Endothelial cell of umbilical vein (primary cell): ENCODE results near the gene JAZF1. TPM values are rescaled to one million over a fixed set of nuclear protein-coding genes. Genes with fewer than 3 reads are reported as not detected.
"Not testable (repeated sequence)": the region's sequence is repeated elsewhere in the genome, so short reads cannot be mapped to it uniquely, and the experiment has no call there.

ENCODE experiments used
- BruUV-seq: library from RNA; stranded (reverse); fragments of 400-500 nt; replicated peaks from 2 replicates; lab custom pipeline; 2021; lab: Mats Ljungman, UMichigan
- CTCF ChIA-PET: fragments of 300-600, 350-600 bp; sonication (Branson Sonifier 250); formaldehyde crosslinking; loops from one replicate; lab custom pipeline; 2021; ENCODE audit warnings: antibody characterized with exemption, inconsistent platforms; lab: Charles Lee
- POLR2A ChIA-PET: fragments of 300-600, 350-600 bp; sonication (Branson Sonifier 250); formaldehyde crosslinking; loops from one replicate; lab custom pipeline; 2021; ENCODE audit warnings: antibody characterized with exemption, inconsistent platforms; lab: Charles Lee
- DNase-seq: peaks from one replicate; pipeline ENCODE4 v3.0.0-alpha.2; 2011; ENCODE audit warnings: low read depth, low spot score
- FAIRE-seq: peaks from 2 replicates; lab custom pipeline; 2011; peaks lifted over from hg19 to GRCh38; lab: Jason Lieb, UNC
- H2AFZ ChIP-seq: 2 replicates; pipeline ENCODE4 v1.6.0; 2012; ENCODE audit warnings: low read depth, low read length, control low read depth, inconsistent platforms
- H3K27ac ChIP-seq: 2 replicates; pipeline ENCODE4 v1.5.1; 2011; ENCODE audit warnings: low read depth, mild to moderate bottlenecking, control low read depth, low read length, moderate library complexity; ENCODE audit not compliant: insufficient read depth
- H3K27me3 ChIP-seq, 2 experiments: 2 replicates each; pipeline versions ENCODE4 v1.6.0 to v1.6.1; 2011; ENCODE audit warnings: low read length in 2 of 2, mixed read lengths in 1 of 2; ENCODE audit not compliant: control insufficient read depth in 2 of 2, insufficient read depth in 2 of 2
- H3K36me3 ChIP-seq, 2 experiments: 2 replicates in 1 of 2; 3 replicates in 1 of 2; pipeline ENCODE4 v1.5.1; 2011; ENCODE audit warnings: low read length in 2 of 2, mild to moderate bottlenecking in 1 of 2, moderate library complexity in 1 of 2; ENCODE audit not compliant: control insufficient read depth in 2 of 2, insufficient read depth in 2 of 2; ENCODE audit errors: extremely low read depth in 1 of 2
- H3K4me1 ChIP-seq: 3 replicates; pipeline ENCODE4 v1.5.1; 2011; ENCODE audit warnings: mild to moderate bottlenecking, low read length; ENCODE audit not compliant: control insufficient read depth, insufficient read depth; ENCODE audit errors: extremely low read depth
- H3K4me2 ChIP-seq: 2 replicates; pipeline ENCODE4 v1.6.1; 2011; ENCODE audit warnings: low read length, control low read depth, mixed read lengths; ENCODE audit not compliant: insufficient read depth
- H3K4me3 ChIP-seq, 3 experiments: fragments of 200-600 bp in 1 of 3; sonication (generic), shearing (Covaris generic) in 1 of 3; replicated peaks in 1 of 3; 2 replicates each; pipeline ENCODE4 v1.5.1; 2011 to 2016; ENCODE audit warnings: control low read depth in 3 of 3, low read length in 3 of 3, mild to moderate bottlenecking in 2 of 3, inconsistent platforms in 1 of 3, low read depth in 1 of 3, moderate library complexity in 1 of 3; ENCODE audit not compliant: insufficient read depth in 1 of 3
- H3K79me2 ChIP-seq: 2 replicates; pipeline ENCODE4 v1.6.0; 2012; ENCODE audit warnings: low read length, inconsistent platforms; ENCODE audit not compliant: control insufficient read depth, insufficient read depth
- H3K9ac ChIP-seq: replicated peaks from 2 replicates; pipeline ENCODE3; 2011; ENCODE audit warnings: low read length, control low read depth; ENCODE audit not compliant: insufficient read depth; ENCODE audit errors: extremely low read depth
- H3K9me1 ChIP-seq: replicated peaks from 3 replicates; pipeline ENCODE4 v1.6.0; 2011; ENCODE audit warnings: mild to moderate bottlenecking, low read length; ENCODE audit not compliant: control insufficient read depth, insufficient read depth; ENCODE audit errors: extremely low read depth
- H3K9me3 ChIP-seq: replicated peaks from 2 replicates; pipeline ENCODE4 v1.5.1; 2012; ENCODE audit warnings: low read length, inconsistent platforms; ENCODE audit not compliant: control insufficient read depth, insufficient read depth
- H4K20me1 ChIP-seq: replicated peaks from 2 replicates; pipeline ENCODE3; 2011; ENCODE audit warnings: mild to moderate bottlenecking, low read length; ENCODE audit not compliant: control insufficient read depth, insufficient read depth; ENCODE audit errors: extremely low read depth
- EZH2 ChIP-seq: IDR thresholded peaks from 2 replicates; pipeline ENCODE4 v1.6.1; 2012; ENCODE audit warnings: borderline replicate concordance, low read depth, mild to moderate bottlenecking, moderate library complexity, low read length, inconsistent platforms; ENCODE audit not compliant: severe bottlenecking
- FOS ChIP-seq: IDR thresholded peaks from 2 replicates; pipeline ENCODE4 v1.6.1; 2011; ENCODE audit warnings: mild to moderate bottlenecking, low read length, moderate library complexity, borderline replicate concordance; ENCODE audit not compliant: insufficient read depth
- GATA2 ChIP-seq: IDR thresholded peaks from 2 replicates; pipeline ENCODE4 v1.7.0; 2011; ENCODE audit warnings: low read depth, mild to moderate bottlenecking, moderate library complexity, mixed read lengths, low read length; ENCODE audit not compliant: insufficient read length, insufficient read depth
- JUN ChIP-seq: IDR thresholded peaks from 2 replicates; pipeline ENCODE4 v1.6.1; 2011; ENCODE audit warnings: borderline replicate concordance, low read depth; ENCODE audit not compliant: insufficient read length, insufficient read depth
- MYC ChIP-seq: IDR thresholded peaks from one replicate; pipeline ENCODE4 v1.6.1; 2011; ENCODE audit warnings: mild to moderate bottlenecking, low read depth, low read length
- POLR2A ChIP-seq: IDR thresholded peaks from 2 replicates; pipeline ENCODE4 v1.6.1; 2012; ENCODE audit warnings: low read depth, mild to moderate bottlenecking, control low read depth, low read length
- POLR2AphosphoS5 ChIP-seq: IDR thresholded peaks from 2 replicates; pipeline ENCODE4 v1.6.1; 2012; ENCODE audit warnings: low read depth, mild to moderate bottlenecking, control low read depth, low read length, moderate library complexity; ENCODE audit not compliant: insufficient read depth
- dilution Hi-C: fragments of 300-500 bp; cut with MboI; formaldehyde crosslinking; loops from one replicate; pipeline ENCODE4 v1.15.0; 2019; ENCODE audit warnings: low sequenced_read_pairs; ENCODE audit not compliant: extremely low pct_ligation_motif_present
- intact Hi-C: fragments of 100-400 bp; cut with micrococcal nuclease; formaldehyde crosslinking; loops from one replicate; pipeline ENCODE4 v1.10.0; 2022
- polyA plus RNA-seq, 4 experiments: library from polyadenylated mRNA; depleted of rRNA in 3 of 4; stranded (reverse) in 3 of 4; unstranded in 1 of 4; fragments of >200 nt; gene quantifications; 2 replicates each; pipeline versions ENCODE4 v1.2.1 to v1.2.3, GENCODE V29; 2011 to 2012; ENCODE audit warnings: missing spikeins in 1 of 4
- total RNA-seq: library from RNA; stranded (reverse); gene quantifications from 2 replicates; pipeline ENCODE4 v1.2.3, GENCODE V29; 2021
- TF ChIP-seq, protein P1 (sequence below): IDR thresholded peaks from 2 replicates; pipeline ENCODE4 v1.6.1; 2011; ENCODE audit not compliant: insufficient read depth, insufficient read length
- TF ChIP-seq, protein P2 (sequence below), 2 donors: IDR thresholded peaks; 1 replicate in 1 of 2; 2 replicates in 1 of 2; pipeline ENCODE4 v1.5.1; 2011; ENCODE audit warnings: low read length in 2 of 2, mild to moderate bottlenecking in 2 of 2, moderate library complexity in 2 of 2, control low read depth in 1 of 2, inconsistent platforms in 1 of 2, low read depth in 1 of 2; ENCODE audit not compliant: insufficient read depth in 1 of 2; ENCODE audit errors: extremely low read depth in 1 of 2

Gene JAZF1
- total and polyA plus RNA-seq, 2 donors (not counting 3 experiments of a cell fraction or from before 2014, with no cell fraction given): 2.5 to 16.9 TPM

DNA sequence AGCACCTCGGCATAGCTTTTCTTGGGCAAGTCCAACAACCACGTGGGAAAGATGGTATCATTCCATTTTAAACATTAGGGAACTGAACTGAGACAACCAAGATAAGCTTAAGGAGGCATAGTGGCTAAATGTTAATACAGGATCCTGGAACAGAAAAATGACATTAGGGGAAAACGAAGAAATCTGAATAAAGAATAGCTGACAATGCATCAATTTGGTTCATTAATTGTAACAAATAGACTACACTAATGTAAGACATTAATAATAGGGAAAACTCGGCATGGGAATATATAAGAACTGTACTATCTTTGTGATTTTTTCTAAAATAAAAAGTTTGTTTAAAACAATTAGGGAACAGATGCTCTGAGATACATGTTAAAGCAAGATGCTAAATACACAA, 165.4 kb downstream of the JAZF1 start:
- no peak for FAIRE-seq

DNA sequence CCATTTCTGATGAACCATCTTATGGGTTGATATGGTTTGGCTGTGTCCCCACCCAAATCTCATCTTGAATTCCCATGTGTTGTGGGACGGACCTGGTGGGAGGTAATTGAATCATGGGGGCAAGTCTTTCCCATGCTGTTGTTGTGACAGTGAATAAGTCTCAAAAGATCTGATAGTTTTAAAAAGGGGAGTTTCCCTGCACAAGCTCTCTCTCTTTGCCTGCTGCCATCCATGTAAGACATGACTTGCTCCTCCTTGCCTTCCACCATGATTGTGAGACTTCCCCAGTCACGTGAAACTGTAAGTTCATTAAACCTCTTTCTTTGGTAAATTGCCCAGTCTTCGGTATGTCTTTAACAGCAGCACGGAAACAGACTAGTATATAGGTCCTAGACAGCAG, 166.3 kb downstream of the JAZF1 start:
- POLR2A ChIA-PET, H3K4me1 ChIP-seq, DNase-seq, dilution Hi-C loops, H3K27me3 ChIP-seq, H4K20me1 ChIP-seq, FAIRE-seq, H3K9me1 ChIP-seq, H3K36me3 ChIP-seq, H3K4me3 ChIP-seq, H3K4me2 ChIP-seq, H3K9ac ChIP-seq, BruUV-seq, H3K79me2 ChIP-seq, H3K27ac ChIP-seq, H3K9me3 ChIP-seq, H2AFZ ChIP-seq, intact Hi-C loops: not testable (repeated sequence)
- CTCF ChIA-PET: interaction anchor here (1.4 kb wide), 1 partner anchor 82 kb away, joined by 4 read pairs; no protein-coding TSS in a partner anchor

More for the DNA sequence above, 165.4 kb downstream of the JAZF1 start:
- BruUV-seq: no TSS peak
- Histone ChIP-seq H3K9me3 (no peaks in the 10 kb centered on the region), H3K4me1 (no peaks in the 10 kb centered on the region), H3K27me3 (no peaks in the 10 kb centered on the region), H3K4me3 (no peak overlapping the region), H4K20me1 (no peaks in the 10 kb centered on the region), H2AFZ (no peak overlapping the region), H3K4me2 (no peak overlapping the region), H3K79me2 (no peaks in the 10 kb centered on the region), H3K36me3 (no peaks in the 10 kb centered on the region), H3K9ac (no peak overlapping the region), H3K9me1 (no peaks in the 10 kb centered on the region), H3K27ac (no peak overlapping the region)
- CTCF ChIA-PET: interaction anchor here (0.5 to 1.4 kb wide), 4 partner anchors 18 to 819 kb away, joined by 3 to 4 read pairs (median 4); no protein-coding TSS in a partner anchor
- intact Hi-C loops: no loop called here
- TF ChIP-seq JUN: no peak
- TF ChIP-seq, protein P1, sequence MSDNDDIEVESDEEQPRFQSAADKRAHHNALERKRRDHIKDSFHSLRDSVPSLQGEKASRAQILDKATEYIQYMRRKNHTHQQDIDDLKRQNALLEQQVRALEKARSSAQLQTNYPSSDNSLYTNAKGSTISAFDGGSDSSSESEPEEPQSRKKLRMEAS: no peak
- TF ChIP-seq GATA2: no peak
- TF ChIP-seq POLR2AphosphoS5: no peak
- TF ChIP-seq, protein P2, sequence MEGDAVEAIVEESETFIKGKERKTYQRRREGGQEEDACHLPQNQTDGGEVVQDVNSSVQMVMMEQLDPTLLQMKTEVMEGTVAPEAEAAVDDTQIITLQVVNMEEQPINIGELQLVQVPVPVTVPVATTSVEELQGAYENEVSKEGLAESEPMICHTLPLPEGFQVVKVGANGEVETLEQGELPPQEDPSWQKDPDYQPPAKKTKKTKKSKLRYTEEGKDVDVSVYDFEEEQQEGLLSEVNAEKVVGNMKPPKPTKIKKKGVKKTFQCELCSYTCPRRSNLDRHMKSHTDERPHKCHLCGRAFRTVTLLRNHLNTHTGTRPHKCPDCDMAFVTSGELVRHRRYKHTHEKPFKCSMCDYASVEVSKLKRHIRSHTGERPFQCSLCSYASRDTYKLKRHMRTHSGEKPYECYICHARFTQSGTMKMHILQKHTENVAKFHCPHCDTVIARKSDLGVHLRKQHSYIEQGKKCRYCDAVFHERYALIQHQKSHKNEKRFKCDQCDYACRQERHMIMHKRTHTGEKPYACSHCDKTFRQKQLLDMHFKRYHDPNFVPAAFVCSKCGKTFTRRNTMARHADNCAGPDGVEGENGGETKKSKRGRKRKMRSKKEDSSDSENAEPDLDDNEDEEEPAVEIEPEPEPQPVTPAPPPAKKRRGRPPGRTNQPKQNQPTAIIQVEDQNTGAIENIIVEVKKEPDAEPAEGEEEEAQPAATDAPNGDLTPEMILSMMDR (IDR thresholded peaks at IDR 0.05; ENCODE audit: extremely low read depth in 1 of 2, insufficient read depth in 1 of 2, low read depth in 1 of 2, low read length in 2 of 2): no peak
- TF ChIP-seq MYC: no peak
- no peak for TF ChIP-seq FOS
- no peak for TF ChIP-seq POLR2A
- TF ChIP-seq EZH2: no peak
- no peak for DNase-seq
- dilution Hi-C loops: no loop called here
- POLR2A ChIA-PET: no interaction called here
